Fibroblast of lung (primary cell): ENCODE data around the gene ITCH. TPM values are rescaled to one million over a fixed set of nuclear protein-coding genes. Genes with fewer than 3 reads are reported as not detected.

Experiments used
- DNase-seq, 2 donors: peaks; one replicate each; pipeline versions ENCODE4 v3.0.0 to v3.0.0-alpha.2; 2010; ENCODE audit warnings: low read depth in 2 of 2
- H2AFZ ChIP-seq: 2 replicates; pipeline ENCODE4 v1.5.1; 2012; ENCODE audit warnings: low read length, control low read depth, inconsistent platforms
- H3K27ac ChIP-seq: 2 replicates; pipeline ENCODE4 v1.5.1; 2011; ENCODE audit warnings: low read length, control low read depth; ENCODE audit not compliant: insufficient read depth
- H3K27me3 ChIP-seq: 2 replicates; pipeline ENCODE4 v1.5.1; 2011; ENCODE audit warnings: mild to moderate bottlenecking, low read length; ENCODE audit not compliant: control insufficient read depth, insufficient read depth
- H3K36me3 ChIP-seq: 2 replicates; pipeline ENCODE4 v1.5.1; 2011; ENCODE audit warnings: low read length; ENCODE audit not compliant: control insufficient read depth, insufficient read depth
- H3K4me1 ChIP-seq: 2 replicates; pipeline ENCODE4 v1.5.1; 2011; ENCODE audit warnings: low read length; ENCODE audit not compliant: control insufficient read depth, insufficient read depth; ENCODE audit errors: extremely low read depth
- H3K4me2 ChIP-seq: 2 replicates; pipeline ENCODE4 v1.5.1; 2011; ENCODE audit warnings: low read length, control low read depth; ENCODE audit not compliant: insufficient read depth; ENCODE audit errors: extremely low read depth
- H3K4me3 ChIP-seq, 4 experiments: fragments of 200-600 bp in 1 of 4; sonication (generic) in 1 of 4; replicated peaks in 1 of 4; 2 replicates each; pipeline ENCODE4 v1.5.1; 2011 to 2016; ENCODE audit warnings: low read length in 4 of 4, low read depth in 3 of 4, mild to moderate bottlenecking in 3 of 4, control low read depth in 2 of 4, inconsistent platforms in 1 of 4, mixed read lengths in 1 of 4; ENCODE audit not compliant: insufficient read depth in 1 of 4; ENCODE audit errors: control extremely low read depth in 1 of 4
- H3K79me2 ChIP-seq: 2 replicates; pipeline ENCODE4 v1.5.1; 2012; ENCODE audit warnings: mild to moderate bottlenecking, low read length, inconsistent platforms; ENCODE audit not compliant: control insufficient read depth, insufficient read depth
- H3K9ac ChIP-seq: 2 replicates; pipeline ENCODE4 v1.5.1; 2011; ENCODE audit warnings: mild to moderate bottlenecking, low read length, control low read depth; ENCODE audit not compliant: insufficient read depth
- H3K9me3 ChIP-seq: 2 replicates; pipeline ENCODE4 v1.5.1; 2012; ENCODE audit warnings: low read depth, low read length; ENCODE audit not compliant: control insufficient read depth, insufficient read depth
- H4K20me1 ChIP-seq: 2 replicates; pipeline ENCODE4 v1.5.1; 2011; ENCODE audit warnings: low read length; ENCODE audit not compliant: control insufficient read depth, insufficient read depth; ENCODE audit errors: extremely low read depth
- EZH2 ChIP-seq: IDR thresholded peaks from 2 replicates; pipeline ENCODE4 v1.5.1; 2012; ENCODE audit warnings: low read length, control low read depth, mild to moderate bottlenecking; ENCODE audit errors: missing control alignments
- polyA plus RNA-seq, 2 donors: library from polyadenylated mRNA; depleted of rRNA in 1 of 2; stranded (reverse) in 1 of 2; unstranded in 1 of 2; fragments of >200 nt; gene quantifications; 2 replicates each; pipeline ENCODE4 v1.2.1, GENCODE V29; 2011 to 2012; ENCODE audit warnings: missing spikeins in 1 of 2
- total RNA-seq: library from RNA; depleted of rRNA; stranded (reverse); fragments of >200 nt; gene quantifications from 2 replicates; pipeline ENCODE4 v1.2.1, GENCODE V29; 2014
- TF ChIP-seq, protein P1 (sequence below), 2 donors: IDR thresholded peaks in 1 of 2; conservative IDR thresholded peaks in 1 of 2; 1 replicate in 1 of 2; 2 replicates in 1 of 2; pipeline ENCODE4 v1.5.1; 2011 to 2012; ENCODE audit warnings: low read length in 2 of 2, control low read depth in 1 of 2, inconsistent platforms in 1 of 2, low read depth in 1 of 2, mild to moderate bottlenecking in 1 of 2

Gene ITCH
- total and polyA plus RNA-seq, 2 donors (not counting 1 experiment from before 2014, with no cell fraction given): 25.0 to 77.6 TPM

DNA sequence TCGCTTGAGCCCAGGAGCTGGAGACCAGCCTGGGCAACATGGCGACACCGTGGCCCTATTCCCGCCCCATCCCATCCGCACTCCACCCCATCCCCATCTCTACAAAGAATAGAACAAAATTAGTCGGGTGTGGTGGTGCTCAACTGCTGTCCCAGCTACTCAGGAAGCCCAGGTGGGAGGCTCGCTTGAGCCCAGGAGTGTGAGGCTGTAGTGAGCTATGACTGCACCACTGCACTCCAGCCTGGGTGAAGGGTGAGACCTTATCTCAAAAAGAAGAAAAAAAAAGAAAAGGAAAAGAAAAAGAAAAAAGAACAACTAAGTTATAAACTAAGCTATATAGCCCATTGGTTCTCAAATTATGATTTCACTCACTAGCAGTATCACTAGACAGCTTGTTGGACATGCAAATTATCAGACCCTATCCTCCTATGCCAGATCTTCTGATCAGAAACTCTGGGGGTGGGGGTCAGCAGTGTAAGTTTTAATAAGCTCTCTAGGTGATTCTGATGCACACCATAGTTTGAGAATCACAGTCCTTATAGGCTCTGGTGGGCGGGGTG, 491 bp upstream of the ITCH start:
- H2AFZ ChIP-seq: peak overlapping the region; percentile 34
- H3K4me2 ChIP-seq: peak overlapping the region; percentile 46
- peaks cover 9% of the 10 kb centered on the region for H3K4me1 ChIP-seq
- H3K36me3 ChIP-seq: no peaks in the 10 kb centered on the region
- no peaks in the 10 kb centered on the region for H3K9me3 ChIP-seq
- H4K20me1 ChIP-seq: peaks cover 2% of the 10 kb centered on the region
- no peaks in the 10 kb centered on the region for H3K27me3 ChIP-seq
- TF ChIP-seq EZH2: no peak
- TF ChIP-seq, protein P1, sequence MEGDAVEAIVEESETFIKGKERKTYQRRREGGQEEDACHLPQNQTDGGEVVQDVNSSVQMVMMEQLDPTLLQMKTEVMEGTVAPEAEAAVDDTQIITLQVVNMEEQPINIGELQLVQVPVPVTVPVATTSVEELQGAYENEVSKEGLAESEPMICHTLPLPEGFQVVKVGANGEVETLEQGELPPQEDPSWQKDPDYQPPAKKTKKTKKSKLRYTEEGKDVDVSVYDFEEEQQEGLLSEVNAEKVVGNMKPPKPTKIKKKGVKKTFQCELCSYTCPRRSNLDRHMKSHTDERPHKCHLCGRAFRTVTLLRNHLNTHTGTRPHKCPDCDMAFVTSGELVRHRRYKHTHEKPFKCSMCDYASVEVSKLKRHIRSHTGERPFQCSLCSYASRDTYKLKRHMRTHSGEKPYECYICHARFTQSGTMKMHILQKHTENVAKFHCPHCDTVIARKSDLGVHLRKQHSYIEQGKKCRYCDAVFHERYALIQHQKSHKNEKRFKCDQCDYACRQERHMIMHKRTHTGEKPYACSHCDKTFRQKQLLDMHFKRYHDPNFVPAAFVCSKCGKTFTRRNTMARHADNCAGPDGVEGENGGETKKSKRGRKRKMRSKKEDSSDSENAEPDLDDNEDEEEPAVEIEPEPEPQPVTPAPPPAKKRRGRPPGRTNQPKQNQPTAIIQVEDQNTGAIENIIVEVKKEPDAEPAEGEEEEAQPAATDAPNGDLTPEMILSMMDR (conservative IDR thresholded peaks at IDR 0.05 in 1 of 2, IDR thresholded peaks at IDR 0.05 in 1 of 2; ENCODE audit: low read depth in 1 of 2, low read length in 2 of 2): no peak
- no peak for DNase-seq
- peaks cover 42% of the 10 kb centered on the region for H3K79me2 ChIP-seq
- H3K4me3 ChIP-seq: peak overlapping the region in 2 of 4 experiments; percentile 7 to 82
- H3K9ac ChIP-seq: no peak overlapping the region
- H3K27ac ChIP-seq: no peak overlapping the region

DNA sequence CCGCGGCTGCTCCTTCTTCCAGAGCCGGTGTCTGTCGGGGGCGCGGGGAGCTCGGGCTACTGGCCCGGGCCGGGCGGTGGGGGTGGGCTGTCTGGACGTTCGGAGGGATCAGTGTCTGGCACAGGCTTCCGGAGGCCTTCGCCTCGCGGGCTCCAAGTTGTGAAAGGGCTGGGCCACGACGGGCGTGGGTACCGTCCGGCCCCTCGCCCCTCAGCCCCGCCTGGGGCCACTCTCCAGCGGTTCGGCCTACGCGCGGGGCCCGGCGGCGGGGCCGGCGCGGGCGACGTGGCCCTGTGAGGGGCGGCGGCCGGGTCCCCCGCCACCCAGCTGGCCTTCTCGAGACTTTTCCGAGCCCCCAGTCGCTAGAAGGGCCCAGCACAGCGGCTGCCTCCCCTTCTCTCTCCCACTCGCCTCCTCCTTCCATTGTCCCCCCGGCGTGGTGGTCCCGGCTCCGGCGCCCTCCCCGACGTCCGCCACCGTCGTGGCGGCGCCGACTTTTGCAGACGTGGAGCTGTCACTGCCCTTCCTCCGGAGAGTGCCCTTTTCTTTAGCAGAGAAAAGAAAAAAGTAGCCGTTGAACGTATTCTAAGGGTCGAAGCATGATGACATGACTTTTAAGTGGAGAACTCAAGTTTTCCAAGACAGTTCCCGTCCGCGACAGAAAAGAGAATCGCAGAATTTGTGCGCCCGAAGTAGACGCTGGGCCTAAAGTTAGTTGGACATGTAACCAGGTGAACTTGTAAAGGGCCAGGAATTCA, 571 bp downstream of the ITCH start:
- H3K4me2 ChIP-seq: peak overlapping the region; percentile 88
- peak; percentile 56 to 60 for DNase-seq
- no peaks in the 10 kb centered on the region for H3K36me3 ChIP-seq
- H3K27ac ChIP-seq: peak overlapping the region; percentile 88
- H3K9ac ChIP-seq: peak overlapping the region; percentile 91
- H3K9me3 ChIP-seq: no peaks in the 10 kb centered on the region
- H3K79me2 ChIP-seq: peaks cover 51% of the 10 kb centered on the region
- H2AFZ ChIP-seq: peak overlapping the region; percentile 61
- H3K27me3 ChIP-seq: no peaks in the 10 kb centered on the region
- peaks cover 2% of the 10 kb centered on the region for H4K20me1 ChIP-seq
- H3K4me1 ChIP-seq: peaks cover 9% of the 10 kb centered on the region
- TF ChIP-seq, protein P1 (conservative IDR thresholded peaks at IDR 0.05 in 1 of 2, IDR thresholded peaks at IDR 0.05 in 1 of 2; ENCODE audit: low read depth in 1 of 2, low read length in 2 of 2): no peak
- no peak for TF ChIP-seq EZH2
- H3K4me3 ChIP-seq: peak overlapping the region; percentile 82 to 98 (median 91)

DNA sequence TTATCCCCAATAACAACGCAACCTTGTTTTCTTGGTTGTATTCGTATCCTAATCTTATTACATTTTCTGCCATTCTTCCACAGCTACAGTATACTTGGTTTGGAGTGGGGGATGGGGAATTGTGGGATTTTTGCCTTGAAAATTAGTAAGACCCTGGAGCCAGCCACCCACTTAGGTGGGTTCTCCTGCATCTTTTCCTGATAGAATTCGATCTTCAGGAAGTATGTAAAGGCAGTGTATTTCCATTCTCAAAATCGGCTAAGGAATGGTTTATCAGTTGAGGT, 1.1 kb downstream of the ITCH start:
- DNase-seq: no peak
- H3K36me3 ChIP-seq: no peaks in the 10 kb centered on the region
- H3K9me3 ChIP-seq: no peaks in the 10 kb centered on the region
- peaks cover 9% of the 10 kb centered on the region for H3K4me1 ChIP-seq
- peak overlapping the region; percentile 88 for H3K4me2 ChIP-seq
- H3K9ac ChIP-seq: peak overlapping the region; percentile 91
- H3K27me3 ChIP-seq: no peaks in the 10 kb centered on the region
- peaks cover 2% of the 10 kb centered on the region for H4K20me1 ChIP-seq
- peak overlapping the region; percentile 52 for H2AFZ ChIP-seq
- H3K27ac ChIP-seq: peak overlapping the region; percentile 88
- H3K4me3 ChIP-seq: peak overlapping the region; percentile 82 to 98 (median 91)
- TF ChIP-seq, protein P1 (conservative IDR thresholded peaks at IDR 0.05 in 1 of 2, IDR thresholded peaks at IDR 0.05 in 1 of 2; ENCODE audit: low read depth in 1 of 2, low read length in 2 of 2): no peak
- no peak for TF ChIP-seq EZH2
- peaks cover 56% of the 10 kb centered on the region for H3K79me2 ChIP-seq
